OCI-LY3 (cell line): ENCODE measurements around the gene CHD6.

Experiments used
- EZH2phosphoT487 ChIP-seq: fragments of 200-600 bp; shearing (Covaris generic); IDR thresholded peaks from 2 replicates; pipeline ENCODE4 v1.6.1; 2018; ENCODE audit warnings: antibody characterized with exemption, mixed run types, low read depth
- TF ChIP-seq, protein P1 (sequence below): fragments of 200-600, 300-600 bp; sonication (generic); IDR thresholded peaks from 2 replicates; pipeline ENCODE4 v1.5.1; 2014; ENCODE audit warnings: antibody characterized with exemption, low read length, low read depth

DNA sequence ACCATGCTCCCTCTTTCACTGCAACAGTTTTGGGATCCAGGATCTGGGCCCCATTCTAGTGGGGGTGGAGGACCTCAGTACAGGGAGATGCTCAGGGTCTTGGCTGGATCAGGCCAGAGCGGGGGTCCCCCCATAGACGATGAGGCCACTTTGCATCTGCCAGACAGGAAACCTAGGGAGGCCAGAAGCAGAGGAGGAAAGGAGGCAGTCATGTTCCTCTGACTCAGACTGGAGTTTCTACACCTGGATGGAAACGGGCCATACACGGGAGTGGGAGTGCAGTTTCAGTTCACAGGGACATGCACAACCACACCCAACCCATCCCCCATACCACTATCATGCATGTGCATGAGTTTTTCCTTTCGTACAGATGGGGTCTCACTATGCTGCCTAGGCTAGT lies 248.0 kb downstream of the CHD6 start:
- TF ChIP-seq, protein P1, sequence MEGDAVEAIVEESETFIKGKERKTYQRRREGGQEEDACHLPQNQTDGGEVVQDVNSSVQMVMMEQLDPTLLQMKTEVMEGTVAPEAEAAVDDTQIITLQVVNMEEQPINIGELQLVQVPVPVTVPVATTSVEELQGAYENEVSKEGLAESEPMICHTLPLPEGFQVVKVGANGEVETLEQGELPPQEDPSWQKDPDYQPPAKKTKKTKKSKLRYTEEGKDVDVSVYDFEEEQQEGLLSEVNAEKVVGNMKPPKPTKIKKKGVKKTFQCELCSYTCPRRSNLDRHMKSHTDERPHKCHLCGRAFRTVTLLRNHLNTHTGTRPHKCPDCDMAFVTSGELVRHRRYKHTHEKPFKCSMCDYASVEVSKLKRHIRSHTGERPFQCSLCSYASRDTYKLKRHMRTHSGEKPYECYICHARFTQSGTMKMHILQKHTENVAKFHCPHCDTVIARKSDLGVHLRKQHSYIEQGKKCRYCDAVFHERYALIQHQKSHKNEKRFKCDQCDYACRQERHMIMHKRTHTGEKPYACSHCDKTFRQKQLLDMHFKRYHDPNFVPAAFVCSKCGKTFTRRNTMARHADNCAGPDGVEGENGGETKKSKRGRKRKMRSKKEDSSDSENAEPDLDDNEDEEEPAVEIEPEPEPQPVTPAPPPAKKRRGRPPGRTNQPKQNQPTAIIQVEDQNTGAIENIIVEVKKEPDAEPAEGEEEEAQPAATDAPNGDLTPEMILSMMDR: no peak
- TF ChIP-seq EZH2phosphoT487: no peak
